HEK293 (cell line): ENCODE measurements around the gene HOXB8.

Source experiments
- BCL11A ChIP-seq: fragments of 450-650 bp; formaldehyde crosslinking; IDR thresholded peaks from 2 replicates; pipeline ENCODE4 v1.5.1; 2016; ENCODE audit warnings: low read depth, missing biosample characterization, missing genetic modification characterization
- GLI2 ChIP-seq: fragments of 450-650 bp; formaldehyde crosslinking; IDR thresholded peaks from 2 replicates; pipeline ENCODE4; 2017; ENCODE audit warnings: missing biosample characterization, missing genetic modification characterization, low read depth, borderline replicate concordance
- HOXA7 ChIP-seq: sonication (generic); formaldehyde crosslinking; IDR thresholded peaks from 2 replicates; pipeline ENCODE4 v1.8.1; 2022; ENCODE audit warnings: missing genetic modification reagents, borderline replicate concordance
- IKZF3 ChIP-seq: fragments of 450-650 bp; IDR thresholded peaks from 2 replicates; pipeline ENCODE4 v1.5.0; 2018; ENCODE audit warnings: missing biosample characterization, mild to moderate bottlenecking, missing genetic modification characterization, moderate library complexity
- MYNN ChIP-seq: fragments of 450-650 bp; formaldehyde crosslinking; IDR thresholded peaks from 2 replicates; pipeline ENCODE4 v1.5.1; 2016; ENCODE audit warnings: missing biosample characterization, missing genetic modification characterization, borderline replicate concordance
- OVOL3 ChIP-seq: fragments of 450-650 bp; formaldehyde crosslinking; IDR thresholded peaks from 2 replicates; pipeline ENCODE4 v1.5.1; 2016; ENCODE audit warnings: missing biosample characterization, missing genetic modification characterization
- PRDM1 ChIP-seq: fragments of 450-650 bp; formaldehyde crosslinking; IDR thresholded peaks from 2 replicates; pipeline ENCODE4; 2016; ENCODE audit warnings: missing biosample characterization, missing genetic modification characterization
- SP3 ChIP-seq: fragments of 450-650 bp; formaldehyde crosslinking; IDR thresholded peaks from 2 replicates; pipeline ENCODE4 v1.5.1; 2016; ENCODE audit warnings: missing biosample characterization, missing genetic modification characterization
- ZNF133 ChIP-seq: fragments of 450-650 bp; formaldehyde crosslinking; IDR thresholded peaks from 2 replicates; pipeline ENCODE4 v1.5.1; 2016; ENCODE audit warnings: missing biosample characterization, missing genetic modification characterization
- ZNF292 ChIP-seq: fragments of 450-650 bp; formaldehyde crosslinking; IDR thresholded peaks from 2 replicates; pipeline ENCODE4 v1.5.1; 2016; ENCODE audit warnings: low read depth, missing biosample characterization, missing genetic modification characterization, borderline replicate concordance
- ZNF302 ChIP-seq: fragments of 450-650 bp; formaldehyde crosslinking; IDR thresholded peaks from 2 replicates; pipeline ENCODE4 v1.5.1; 2016; ENCODE audit warnings: missing biosample characterization, missing genetic modification characterization, low read depth
- ZNF362 ChIP-seq: fragments of 450-650 bp; formaldehyde crosslinking; IDR thresholded peaks from 2 replicates; pipeline ENCODE4 v1.5.1; 2016; ENCODE audit warnings: missing biosample characterization, missing genetic modification characterization
- ZNF394 ChIP-seq: fragments of 450-650 bp; formaldehyde crosslinking; IDR thresholded peaks from 2 replicates; pipeline ENCODE4 v1.5.1; 2016; ENCODE audit warnings: missing biosample characterization, missing genetic modification characterization, mild to moderate bottlenecking, moderate library complexity, borderline replicate concordance
- ZNF514 ChIP-seq: fragments of 450-650 bp; formaldehyde crosslinking; IDR thresholded peaks from 2 replicates; pipeline ENCODE4 v1.5.1; 2016; ENCODE audit warnings: missing biosample characterization, missing genetic modification characterization
- ZNF529 ChIP-seq: fragments of 450-650 bp; formaldehyde crosslinking; IDR thresholded peaks from 2 replicates; pipeline ENCODE4 v1.5.1; 2017; ENCODE audit warnings: missing genetic modification characterization, missing biosample characterization; ENCODE audit not compliant: insufficient replicate concordance
- ZNF645 ChIP-seq: fragments of 450-650 bp; formaldehyde crosslinking; IDR thresholded peaks from 2 replicates; pipeline ENCODE4; 2016; ENCODE audit warnings: missing biosample characterization, missing genetic modification characterization
- ZNF677 ChIP-seq: fragments of 450-650 bp; IDR thresholded peaks from 2 replicates; pipeline ENCODE4 v1.5.0; 2018; ENCODE audit warnings: missing biosample characterization, mild to moderate bottlenecking, missing genetic modification characterization, moderate library complexity
- ZSCAN23 ChIP-seq: fragments of 450-650 bp; formaldehyde crosslinking; IDR thresholded peaks from 2 replicates; pipeline ENCODE4 v1.5.1; 2016; ENCODE audit warnings: missing biosample characterization, missing genetic modification characterization
- TF ChIP-seq, protein P1 (sequence below): fragments of 450-650 bp; formaldehyde crosslinking; IDR thresholded peaks from 2 replicates; pipeline ENCODE4 v1.5.1; 2016; ENCODE audit warnings: missing biosample characterization, missing genetic modification characterization, borderline replicate concordance
- TF ChIP-seq, protein P2 (sequence below): fragments of 450-650 bp; formaldehyde crosslinking; IDR thresholded peaks from 2 replicates; pipeline ENCODE4 v1.5.1; 2017; ENCODE audit warnings: missing biosample characterization, missing genetic modification characterization
- TF ChIP-seq, protein P3 (sequence below): IDR thresholded peaks from 2 replicates; pipeline ENCODE4 v1.6.1; 2011; ENCODE audit warnings: mild to moderate bottlenecking, low read depth, low read length, borderline replicate concordance
- TF ChIP-seq, protein P4 (sequence below): fragments of 450-650 bp; IDR thresholded peaks from 2 replicates; pipeline ENCODE4 v1.5.1; 2018; ENCODE audit warnings: missing biosample characterization, mild to moderate bottlenecking, missing genetic modification characterization
- TF ChIP-seq, protein P5 (sequence below): fragments of 450-650 bp; formaldehyde crosslinking; IDR thresholded peaks from 2 replicates; pipeline ENCODE4 v1.5.1; 2016; ENCODE audit warnings: missing biosample characterization, missing genetic modification characterization, low read depth
- TF ChIP-seq, protein P6 (sequence below): fragments of 450-650 bp; formaldehyde crosslinking; IDR thresholded peaks from 2 replicates; pipeline ENCODE4 v1.5.1; 2016; ENCODE audit warnings: missing biosample characterization, missing genetic modification characterization

HOXB8 gene

DNA sequence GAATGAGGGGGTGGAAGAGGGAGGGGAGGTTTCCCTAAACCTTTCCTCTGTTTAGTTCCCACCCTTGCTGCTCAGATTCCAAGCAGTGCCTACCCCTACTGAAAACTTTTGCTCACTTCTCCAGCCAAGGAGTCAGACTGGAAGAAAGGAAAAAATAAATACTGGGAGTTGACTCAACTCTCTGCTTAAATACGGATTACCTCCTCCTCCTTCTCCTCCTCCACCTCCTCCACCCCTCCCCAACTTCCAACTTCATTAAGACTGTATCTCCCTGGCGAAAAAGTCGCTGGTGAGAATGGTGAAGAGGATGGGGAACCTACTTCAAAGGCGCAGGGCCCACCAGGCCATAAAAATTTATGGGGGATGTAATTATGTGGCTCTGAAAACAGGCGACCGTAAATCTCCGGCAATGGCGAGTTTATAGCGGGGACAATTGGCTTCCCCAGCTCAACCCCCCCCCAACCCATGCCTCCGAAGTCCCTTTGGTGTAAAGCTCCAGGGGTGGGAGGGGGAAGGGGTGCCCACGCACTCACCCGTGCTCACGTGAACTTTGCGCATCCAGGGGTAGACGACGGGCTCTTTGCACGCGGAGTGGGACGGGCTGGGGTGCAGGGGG, 37.7 kb downstream of the HOXB8 start (continued):
- TF ChIP-seq, protein P1, sequence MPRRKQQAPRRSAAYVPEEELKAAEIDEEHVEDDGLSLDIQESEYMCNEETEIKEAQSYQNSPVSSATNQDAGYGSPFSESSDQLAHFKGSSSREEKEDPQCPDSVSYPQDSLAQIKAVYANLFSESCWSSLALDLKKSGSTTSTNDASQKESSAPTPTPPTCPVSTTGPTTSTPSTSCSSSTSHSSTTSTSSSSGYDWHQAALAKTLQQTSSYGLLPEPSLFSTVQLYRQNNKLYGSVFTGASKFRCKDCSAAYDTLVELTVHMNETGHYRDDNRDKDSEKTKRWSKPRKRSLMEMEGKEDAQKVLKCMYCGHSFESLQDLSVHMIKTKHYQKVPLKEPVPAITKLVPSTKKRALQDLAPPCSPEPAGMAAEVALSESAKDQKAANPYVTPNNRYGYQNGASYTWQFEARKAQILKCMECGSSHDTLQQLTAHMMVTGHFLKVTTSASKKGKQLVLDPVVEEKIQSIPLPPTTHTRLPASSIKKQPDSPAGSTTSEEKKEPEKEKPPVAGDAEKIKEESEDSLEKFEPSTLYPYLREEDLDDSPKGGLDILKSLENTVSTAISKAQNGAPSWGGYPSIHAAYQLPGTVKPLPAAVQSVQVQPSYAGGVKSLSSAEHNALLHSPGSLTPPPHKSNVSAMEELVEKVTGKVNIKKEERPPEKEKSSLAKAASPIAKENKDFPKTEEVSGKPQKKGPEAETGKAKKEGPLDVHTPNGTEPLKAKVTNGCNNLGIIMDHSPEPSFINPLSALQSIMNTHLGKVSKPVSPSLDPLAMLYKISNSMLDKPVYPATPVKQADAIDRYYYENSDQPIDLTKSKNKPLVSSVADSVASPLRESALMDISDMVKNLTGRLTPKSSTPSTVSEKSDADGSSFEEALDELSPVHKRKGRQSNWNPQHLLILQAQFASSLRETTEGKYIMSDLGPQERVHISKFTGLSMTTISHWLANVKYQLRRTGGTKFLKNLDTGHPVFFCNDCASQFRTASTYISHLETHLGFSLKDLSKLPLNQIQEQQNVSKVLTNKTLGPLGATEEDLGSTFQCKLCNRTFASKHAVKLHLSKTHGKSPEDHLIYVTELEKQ: peak; percentile 84
- TF ChIP-seq GLI2 (tag by site-specific recombination) (peak; percentile 95), ZNF677 (tag by site-specific recombination) (no peak), SP3 (tag by site-specific recombination) (peak; percentile 43), PRDM1 (tag by site-specific recombination) (no peak), ZNF302 (tag by site-specific recombination) (no peak), ZNF394 (peak; percentile 79), IKZF3 (tag by site-specific recombination) (peak; percentile 99), ZNF514 (no peak), ZNF529 (tag by site-specific recombination) (no peak), ZNF292 (tag by site-specific recombination) (no peak), ZNF362 (tag by site-specific recombination) (no peak), BCL11A (tag by site-specific recombination) (peak; percentile 86), ZNF133 (peak; percentile 50; the same call in 1 of the 2 replicates), ZNF645 (peak; percentile 82; the same call in 1 of the 2 replicates), ZSCAN23 (tag by site-specific recombination) (0 out of 2 replicates have a peak, but pooled peaks have one; percentile 25), OVOL3 (tag by site-specific recombination) (peak; percentile 93; the same call in 1 of the 2 replicates), MYNN (tag by site-specific recombination) (no peak; the same call in 1 of the 2 replicates), HOXA7 (CRISPR knock-in tag) (no peak)
- TF ChIP-seq, protein P2, sequence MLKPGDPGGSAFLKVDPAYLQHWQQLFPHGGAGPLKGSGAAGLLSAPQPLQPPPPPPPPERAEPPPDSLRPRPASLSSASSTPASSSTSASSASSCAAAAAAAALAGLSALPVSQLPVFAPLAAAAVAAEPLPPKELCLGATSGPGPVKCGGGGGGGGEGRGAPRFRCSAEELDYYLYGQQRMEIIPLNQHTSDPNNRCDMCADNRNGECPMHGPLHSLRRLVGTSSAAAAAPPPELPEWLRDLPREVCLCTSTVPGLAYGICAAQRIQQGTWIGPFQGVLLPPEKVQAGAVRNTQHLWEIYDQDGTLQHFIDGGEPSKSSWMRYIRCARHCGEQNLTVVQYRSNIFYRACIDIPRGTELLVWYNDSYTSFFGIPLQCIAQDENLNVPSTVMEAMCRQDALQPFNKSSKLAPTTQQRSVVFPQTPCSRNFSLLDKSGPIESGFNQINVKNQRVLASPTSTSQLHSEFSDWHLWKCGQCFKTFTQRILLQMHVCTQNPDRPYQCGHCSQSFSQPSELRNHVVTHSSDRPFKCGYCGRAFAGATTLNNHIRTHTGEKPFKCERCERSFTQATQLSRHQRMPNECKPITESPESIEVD: peak; percentile 100
- TF ChIP-seq, protein P3, sequence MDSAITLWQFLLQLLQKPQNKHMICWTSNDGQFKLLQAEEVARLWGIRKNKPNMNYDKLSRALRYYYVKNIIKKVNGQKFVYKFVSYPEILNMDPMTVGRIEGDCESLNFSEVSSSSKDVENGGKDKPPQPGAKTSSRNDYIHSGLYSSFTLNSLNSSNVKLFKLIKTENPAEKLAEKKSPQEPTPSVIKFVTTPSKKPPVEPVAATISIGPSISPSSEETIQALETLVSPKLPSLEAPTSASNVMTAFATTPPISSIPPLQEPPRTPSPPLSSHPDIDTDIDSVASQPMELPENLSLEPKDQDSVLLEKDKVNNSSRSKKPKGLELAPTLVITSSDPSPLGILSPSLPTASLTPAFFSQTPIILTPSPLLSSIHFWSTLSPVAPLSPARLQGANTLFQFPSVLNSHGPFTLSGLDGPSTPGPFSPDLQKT: no peak
- TF ChIP-seq, protein P4, sequence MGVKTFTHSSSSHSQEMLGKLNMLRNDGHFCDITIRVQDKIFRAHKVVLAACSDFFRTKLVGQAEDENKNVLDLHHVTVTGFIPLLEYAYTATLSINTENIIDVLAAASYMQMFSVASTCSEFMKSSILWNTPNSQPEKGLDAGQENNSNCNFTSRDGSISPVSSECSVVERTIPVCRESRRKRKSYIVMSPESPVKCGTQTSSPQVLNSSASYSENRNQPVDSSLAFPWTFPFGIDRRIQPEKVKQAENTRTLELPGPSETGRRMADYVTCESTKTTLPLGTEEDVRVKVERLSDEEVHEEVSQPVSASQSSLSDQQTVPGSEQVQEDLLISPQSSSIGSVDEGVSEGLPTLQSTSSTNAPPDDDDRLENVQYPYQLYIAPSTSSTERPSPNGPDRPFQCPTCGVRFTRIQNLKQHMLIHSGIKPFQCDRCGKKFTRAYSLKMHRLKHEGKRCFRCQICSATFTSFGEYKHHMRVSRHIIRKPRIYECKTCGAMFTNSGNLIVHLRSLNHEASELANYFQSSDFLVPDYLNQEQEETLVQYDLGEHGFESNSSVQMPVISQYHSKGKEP: peak; percentile 87; the same call in 1 of the 2 replicates
- TF ChIP-seq, protein P5, sequence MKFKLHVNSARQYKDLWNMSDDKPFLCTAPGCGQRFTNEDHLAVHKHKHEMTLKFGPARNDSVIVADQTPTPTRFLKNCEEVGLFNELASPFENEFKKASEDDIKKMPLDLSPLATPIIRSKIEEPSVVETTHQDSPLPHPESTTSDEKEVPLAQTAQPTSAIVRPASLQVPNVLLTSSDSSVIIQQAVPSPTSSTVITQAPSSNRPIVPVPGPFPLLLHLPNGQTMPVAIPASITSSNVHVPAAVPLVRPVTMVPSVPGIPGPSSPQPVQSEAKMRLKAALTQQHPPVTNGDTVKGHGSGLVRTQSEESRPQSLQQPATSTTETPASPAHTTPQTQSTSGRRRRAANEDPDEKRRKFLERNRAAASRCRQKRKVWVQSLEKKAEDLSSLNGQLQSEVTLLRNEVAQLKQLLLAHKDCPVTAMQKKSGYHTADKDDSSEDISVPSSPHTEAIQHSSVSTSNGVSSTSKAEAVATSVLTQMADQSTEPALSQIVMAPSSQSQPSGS: no peak
- TF ChIP-seq, protein P6, sequence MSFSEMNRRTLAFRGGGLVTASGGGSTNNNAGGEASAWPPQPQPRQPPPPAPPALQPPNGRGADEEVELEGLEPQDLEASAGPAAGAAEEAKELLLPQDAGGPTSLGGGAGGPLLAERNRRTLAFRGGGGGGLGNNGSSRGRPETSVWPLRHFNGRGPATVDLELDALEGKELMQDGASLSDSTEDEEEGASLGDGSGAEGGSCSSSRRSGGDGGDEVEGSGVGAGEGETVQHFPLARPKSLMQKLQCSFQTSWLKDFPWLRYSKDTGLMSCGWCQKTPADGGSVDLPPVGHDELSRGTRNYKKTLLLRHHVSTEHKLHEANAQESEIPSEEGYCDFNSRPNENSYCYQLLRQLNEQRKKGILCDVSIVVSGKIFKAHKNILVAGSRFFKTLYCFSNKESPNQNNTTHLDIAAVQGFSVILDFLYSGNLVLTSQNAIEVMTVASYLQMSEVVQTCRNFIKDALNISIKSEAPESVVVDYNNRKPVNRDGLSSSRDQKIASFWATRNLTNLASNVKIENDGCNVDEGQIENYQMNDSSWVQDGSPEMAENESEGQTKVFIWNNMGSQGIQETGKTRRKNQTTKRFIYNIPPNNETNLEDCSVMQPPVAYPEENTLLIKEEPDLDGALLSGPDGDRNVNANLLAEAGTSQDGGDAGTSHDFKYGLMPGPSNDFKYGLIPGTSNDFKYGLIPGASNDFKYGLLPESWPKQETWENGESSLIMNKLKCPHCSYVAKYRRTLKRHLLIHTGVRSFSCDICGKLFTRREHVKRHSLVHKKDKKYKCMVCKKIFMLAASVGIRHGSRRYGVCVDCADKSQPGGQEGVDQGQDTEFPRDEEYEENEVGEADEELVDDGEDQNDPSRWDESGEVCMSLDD (tag by site-specific recombination): no peak; the same call in 1 of the 2 replicates
